ENCODE results near the gene IYD. TPM values are rescaled to one million over a fixed set of nuclear protein-coding genes. Genes with fewer than 3 reads are reported as not detected.
"Not testable (repeated sequence)": the region's sequence is repeated elsewhere in the genome, so short reads cannot be mapped to it uniquely, and the experiment has no call there.

IYD gene
- polyA plus RNA-seq, 1 experiment = not detected

- CTCF ChIA-PET = no interaction called here
- POLR2A ChIA-PET = no interaction called here
These were observed 76.7 kb downstream of the IYD start for GRCh38 chr6:150445486-150445885.

DNA sequence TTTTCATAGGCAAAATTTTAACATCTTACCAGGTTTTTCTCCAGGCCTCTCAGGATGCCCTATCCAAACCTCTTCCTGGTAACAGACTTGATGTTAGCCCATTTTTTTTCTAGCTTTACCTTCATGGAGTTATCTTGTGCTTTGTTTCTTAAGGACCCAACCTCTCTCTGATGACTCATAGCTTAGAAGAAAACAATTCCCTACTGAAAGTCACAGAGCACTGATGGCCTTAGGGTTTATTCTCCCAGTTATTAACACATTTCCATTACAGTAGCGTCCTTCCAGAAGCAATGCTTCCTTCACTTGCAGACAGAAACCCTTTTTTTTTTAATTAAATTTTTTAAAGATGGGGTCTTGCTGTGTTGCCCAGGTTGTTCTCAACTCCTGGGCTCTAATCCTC is 79.4 kb downstream of the IYD start:
- no peak for DNase-seq (ENCODE audit: low read depth, low spot score)
- Histone ChIP-seq H3K27ac (ENCODE audit: low read depth, low read length) (no peak overlapping the region), H3K27me3 (ENCODE audit: control insufficient read depth, insufficient read depth, low read length) (no peaks in the 10 kb centered on the region), H3K4me3 (ENCODE audit: low read depth, low read length) (no peak overlapping the region), H3K9me3 (ENCODE audit: control insufficient read depth, insufficient read depth, low read length) (no peaks in the 10 kb centered on the region)
- no peak for TF ChIP-seq CTCF (IDR thresholded peaks at IDR 0.05; ENCODE audit: low read depth, low read length)
- ChIA-PET CTCF (interaction anchor here (0.8 to 1.2 kb wide), 3 partner anchors 30 to 53 kb away, joined by 3 read pairs; no protein-coding TSS in a partner anchor), POLR2A (no interaction called here)

More at GRCh38 chr6:150445486-150445885, 76.7 kb downstream of the IYD start:
- Histone ChIP-seq H3K4me3 (ENCODE audit: low read depth, low read length) (no peak overlapping the region), H3K9me3 (ENCODE audit: control insufficient read depth, insufficient read depth, low read length) (no peaks in the 10 kb centered on the region), H3K27me3 (ENCODE audit: control insufficient read depth, insufficient read depth, low read length) (no peaks in the 10 kb centered on the region), H3K27ac (ENCODE audit: low read depth, low read length) (no peak overlapping the region)
- no peak for TF ChIP-seq CTCF (IDR thresholded peaks at IDR 0.05; ENCODE audit: low read depth, low read length)
- DNase-seq (ENCODE audit: low read depth, low spot score) = no peak

- H3K27ac ChIP-seq (ENCODE audit: low read depth, low read length); DNase-seq (ENCODE audit: low read depth, low spot score); H3K9me3 ChIP-seq (ENCODE audit: control insufficient read depth, insufficient read depth, low read length); POLR2A ChIA-PET; H3K27me3 ChIP-seq (ENCODE audit: control insufficient read depth, insufficient read depth, low read length); H3K4me3 ChIP-seq (ENCODE audit: low read depth, low read length): not testable (repeated sequence)
- CTCF ChIA-PET = interaction anchor here (1.0 kb wide), 1 partner anchor 54 kb away, joined by 3 read pairs; no protein-coding TSS in a partner anchor
These were observed 80.2 kb downstream of the IYD start for GRCh38 chr6:150449055-150449454.

DNA sequence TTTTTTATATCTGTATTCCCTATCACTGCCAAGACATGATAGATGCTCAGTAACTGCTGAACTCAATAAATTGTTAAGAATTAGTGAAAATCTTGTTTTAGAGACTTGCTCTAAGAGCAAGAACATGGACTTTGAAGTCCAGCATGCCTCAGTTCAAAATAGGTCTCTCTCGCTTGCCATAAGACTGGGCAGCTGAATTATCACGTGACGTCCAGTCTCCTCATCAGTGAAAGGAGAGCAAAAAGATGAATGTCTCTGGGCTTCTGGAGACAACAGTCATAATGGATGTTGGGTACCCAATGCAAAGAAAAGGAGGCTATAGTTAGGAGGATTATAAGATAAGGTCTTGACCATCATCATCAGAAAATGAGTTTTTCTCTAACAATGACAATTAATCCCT is 82.1 kb downstream of the IYD start:
- TF ChIP-seq CTCF (IDR thresholded peaks at IDR 0.05; ENCODE audit: low read depth, low read length) = no peak
- ChIA-PET CTCF (no interaction called here), POLR2A (no interaction called here)
- no peaks in the 10 kb centered on the region for H3K9me3 ChIP-seq (ENCODE audit: control insufficient read depth, insufficient read depth, low read length)
- no peaks in the 10 kb centered on the region for H3K27me3 ChIP-seq (ENCODE audit: control insufficient read depth, insufficient read depth, low read length)
- H3K4me3 ChIP-seq (ENCODE audit: low read depth, low read length) = no peak overlapping the region
- no peak for DNase-seq (ENCODE audit: low read depth, low spot score)
- H3K27ac ChIP-seq (ENCODE audit: low read depth, low read length) = no peak overlapping the region

DNA sequence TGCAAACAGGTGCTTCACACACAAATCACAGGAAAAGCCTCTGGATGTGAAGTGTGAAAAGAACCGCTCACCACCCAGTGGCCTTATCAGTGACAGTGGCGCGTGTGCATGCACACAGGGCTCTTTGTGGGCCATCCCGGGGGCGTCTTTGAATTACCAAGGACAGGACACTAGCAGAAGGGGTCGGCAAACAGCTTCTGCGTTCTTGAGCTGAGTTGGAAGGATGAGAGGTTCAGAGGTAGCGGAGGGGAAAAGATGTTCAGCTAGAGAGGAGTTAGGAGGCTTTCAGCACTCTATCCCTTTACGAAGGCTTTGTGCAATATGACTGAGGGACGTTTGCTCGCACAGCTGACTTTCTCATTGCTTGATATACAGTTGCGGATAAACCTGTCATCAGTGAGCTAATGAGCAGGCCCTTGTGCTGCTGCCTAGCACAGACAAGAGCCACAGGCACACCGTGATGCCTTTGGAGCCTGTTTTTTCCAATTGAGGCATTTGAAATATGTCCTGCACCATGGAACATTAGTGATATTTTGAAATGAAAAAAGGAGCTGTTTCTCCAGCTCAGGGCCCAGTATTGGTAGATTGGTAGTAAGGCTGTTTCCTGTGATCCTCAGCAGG is 83.1 kb downstream of the IYD start:
- POLR2A ChIA-PET = no interaction called here
- H3K27ac ChIP-seq (ENCODE audit: low read depth, low read length) = no peak overlapping the region
- TF ChIP-seq CTCF (IDR thresholded peaks at IDR 0.05; ENCODE audit: low read depth, low read length) = no peak
- H3K27me3 ChIP-seq (ENCODE audit: control insufficient read depth, insufficient read depth, low read length) = no peaks in the 10 kb centered on the region
- no peak overlapping the region for H3K4me3 ChIP-seq (ENCODE audit: low read depth, low read length)
- no peak for DNase-seq (ENCODE audit: low read depth, low spot score)
- H3K9me3 ChIP-seq (ENCODE audit: control insufficient read depth, insufficient read depth, low read length) = no peaks in the 10 kb centered on the region
- CTCF ChIA-PET = no interaction called here

All from AG04450 (cell line).